Heart right ventricle (tissue), 16 donors: ENCODE measurements around the gene PTPRM. TPM values are rescaled to one million over a fixed set of nuclear protein-coding genes. Genes with fewer than 3 reads are reported as not detected.

Experiments
- ATAC-seq, 8 donors: fragments of 200-7000 bp; cut with Tn5 transposase; one replicate each; pipeline ENCODE4 v1.9.1; 2020; ENCODE audit warnings: mild to moderate bottlenecking in 8 of 8, moderate library complexity in 8 of 8, moderate number of reproducible peaks in 1 of 8
- DNase-seq, 2 donors: peaks; one replicate each; pipeline ENCODE4 v3.0.0-alpha.2; 2020
- H3K27ac ChIP-seq, 10 donors: fragments of 200-600 bp; sonication (generic) in 2 of 10; one replicate each; pipeline versions ENCODE4 v1.5.0 to v1.8.0; 2020 to 2022; ENCODE audit warnings: mild to moderate bottlenecking in 3 of 10
- H3K27me3 ChIP-seq, 7 donors: fragments of 200-600 bp; one replicate each; pipeline ENCODE4 v1.8.0; 2021 to 2022; ENCODE audit warnings: mild to moderate bottlenecking in 2 of 7
- H3K36me3 ChIP-seq, 9 donors: fragments of 200-600 bp; sonication (generic) in 1 of 9; one replicate each; pipeline versions ENCODE4 v1.5.0 to v1.8.0; 2020 to 2022; ENCODE audit warnings: mild to moderate bottlenecking in 2 of 9
- H3K4me1 ChIP-seq, 9 donors: fragments of 200-600 bp; sonication (generic) in 1 of 9; one replicate each; pipeline versions ENCODE4 v1.5.0 to v1.8.0; 2020 to 2022; ENCODE audit warnings: mild to moderate bottlenecking in 4 of 9
- H3K4me3 ChIP-seq, 10 donors: fragments of 200-600 bp; sonication (generic) in 2 of 10; one replicate each; pipeline versions ENCODE4 v1.5.0 to v1.8.0; 2020 to 2022; ENCODE audit warnings: mild to moderate bottlenecking in 7 of 10, moderate library complexity in 2 of 10
- H3K9me3 ChIP-seq, 11 donors: fragments of 200-600 bp in 10 of 11; sonication (generic) in 2 of 11; one replicate each; pipeline versions ENCODE4 v1.5.0 to v1.8.0; 2013 to 2022; ENCODE audit warnings: mild to moderate bottlenecking in 2 of 11, control low read depth in 1 of 11, moderate library complexity in 1 of 11
- CTCF ChIP-seq, 9 donors: fragments of 200-600 bp; sonication (generic) in 2 of 9; IDR thresholded peaks; one replicate each; pipeline versions ENCODE4 v1.5.0 to v1.8.0; 2021 to 2022; ENCODE audit warnings: antibody characterized with exemption in 9 of 9, mild to moderate bottlenecking in 5 of 9, moderate library complexity in 1 of 9
- WGBS, 2 donors: extraction: QIAGEN DNeasy Blood & Tissue Kit; methylation state at CpG; one replicate each; pipeline ENCODE4 v1.1.7; 2013; ENCODE audit warnings: inconsistent platforms in 1 of 2; 5-methylcytosine and 5-hydroxymethylcytosine counted together
- intact Hi-C, 10 donors: fragments of 100-400 bp; cut with DNase I; formaldehyde crosslinking; loops; one replicate each; pipeline versions ENCODE4 v1.11.1 to v1.14.2; 2022
- polyA plus RNA-seq, 2 donors: library from polyadenylated mRNA; stranded (reverse); fragments of 200-250 nt; gene quantifications; one replicate each; pipeline ENCODE4 v1.2.3, GENCODE V29; 2013
- total RNA-seq, 10 donors: library from RNA; stranded (reverse); fragmentation: NEBNext Ultra II Directional in 3 of 10; extraction: Animal tissue kit (Norgen Biotek cat#: 25700) in 3 of 10; gene quantifications; one replicate each; pipeline versions ENCODE4 v1.2.1 to v1.2.4, GENCODE V29; 2021 to 2023
- donor health status: Arrhythmogenic right ventricular cardiomyopathy.
- donor health status: ischemic (EF 13 %, LVEDD 7.1; RV severe dilation, severe dysfunction).
- donor health status: healthy with polysubstance abuse.
- donor health status: DM: no; HTN: yes; CAD: no.
- donor health status: DM: no; HTN: no; CAD: no.
- donor health status: ischemic (EF 25% LVEDD 6.9; RV normal size, moderate dysfunction).
- donor health status: ischemic (EF 25% LVEDD 5.7; RV mildly dilated, moderate dysfunction).
- donor health status: healthy.
- donor health status: DM: yes; HTN: yes; CAD: no.
- donor health status: Ischemic cardiomyopathy.
- donor health status: ischemic (EF 35%, LVEDD 5.7; RV mildly dilated, moderate dysfunction).
- donor health status: nonischemic (EF 11% LVEDD 7.7; RV severe dilation, severe dysfunction).
- donor health status: DM: yes; HTN: yes; CAD: no.
- donor health status: PGD.
- donor health status: ischemic (EF 29% LVEDD 5.4; RV normal size, mild dysfunction).
- donor health status: nonischemic (EF 23%, LVEDD 6.1; RV moderate dilation, normal function).

PTPRM gene
- total and polyA plus RNA-seq, 12 donors = 81.7 to 170 (median 132) TPM

- Histone ChIP-seq H3K27me3 (no peaks in the 10 kb centered on the region), H3K4me3 (peak overlapping the region in 3 of 10 donors; percentile 9 to 26 (median 14)), H3K36me3 (no peaks in the 10 kb centered on the region), H3K9me3 (no peaks in the 10 kb centered on the region), H3K4me1 (peaks cover 19 to 100% (median 82%) of the 10 kb centered on the region in 9 donors), H3K27ac (peak overlapping the region in 6 of 10 donors; percentile 28 to 72 (median 66))
- no peak for TF ChIP-seq CTCF (IDR thresholded peaks at IDR 0.05)
- DNase-seq (no peak), ATAC-seq (no peak)
- intact Hi-C loops = loop anchor here in 2 of 10 donors (5.0 kb wide), 2 partner anchors 38 to 123 kb away; no protein-coding TSS in a partner anchor
- 56 to 64% methylated on average over 3 of the region's 3 CpGs for WGBS, 2 donors
Observed at GRCh38 chr18:7618891-7619442, 51.9 kb downstream of the PTPRM start.

GRCh38 chr18:7619676-7620075, 52.6 kb downstream of the PTPRM start:
- Histone ChIP-seq H3K27ac (peak overlapping the region in 5 of 10 donors; percentile 28 to 72 (median 65)), H3K36me3 (no peaks in the 10 kb centered on the region), H3K4me3 (peak overlapping the region in 3 of 10 donors; percentile 9 to 26 (median 14)), H3K4me1 (peaks cover 19 to 100% (median 81%) of the 10 kb centered on the region in 9 donors), H3K27me3 (no peaks in the 10 kb centered on the region), H3K9me3 (no peaks in the 10 kb centered on the region)
- intact Hi-C loops = loop anchor here in 2 of 10 donors (5.0 kb wide), 2 partner anchors 38 to 123 kb away; no protein-coding TSS in a partner anchor
- WGBS, 2 donors = 65 to 69% methylated on average over 7 of the region's 7 CpGs
- DNase-seq (no peak), ATAC-seq (peak in 1 of 8 donors; percentile 40)
- TF ChIP-seq CTCF (IDR thresholded peaks at IDR 0.05) = no peak

GRCh38 chr18:7622721-7623120, 55.6 kb downstream of the PTPRM start:
- no peaks in the 10 kb centered on the region for H3K27me3 ChIP-seq
- H3K4me3 ChIP-seq = no peak overlapping the region
- H3K9me3 ChIP-seq = no peaks in the 10 kb centered on the region
- peak overlapping the region in 1 of 10 donors; percentile 22 for H3K27ac ChIP-seq
- intact Hi-C loops = no loop called here
- H3K4me1 ChIP-seq = peaks cover 33 to 100% (median 86%) of the 10 kb centered on the region in 9 donors
- no peaks in the 10 kb centered on the region for H3K36me3 ChIP-seq
- TF ChIP-seq CTCF (IDR thresholded peaks at IDR 0.05) = no peak
- ATAC-seq = no peak
- DNase-seq = no peak

- no peak for DNase-seq
- H3K4me1 ChIP-seq = peaks cover 35 to 99% (median 83%) of the 10 kb centered on the region in 9 donors
Observed at GRCh38 chr18:7623681-7624080, 56.6 kb downstream of the PTPRM start.

More at GRCh38 chr18:7623681-7624080, 56.6 kb downstream of the PTPRM start:
- Histone ChIP-seq H3K4me3 (no peak overlapping the region), H3K27ac (peak overlapping the region in 1 of 10 donors; percentile 10), H3K36me3 (no peaks in the 10 kb centered on the region), H3K27me3 (no peaks in the 10 kb centered on the region), H3K9me3 (no peaks in the 10 kb centered on the region)
- TF ChIP-seq CTCF (IDR thresholded peaks at IDR 0.05) = no peak
- 76 to 92% methylated on average over 1 of the region's 1 CpG for whole genome bisulfite sequencing, 2 donors
- no peak for ATAC-seq
- intact Hi-C loops = loop anchor here in 1 of 10 donors (2.0 kb wide), 1 partner anchor 51 kb away; no protein-coding TSS in a partner anchor
